GM21526 (cell line): ENCODE measurements around the gene CARNS1.

Experiments
- ATAC-seq: cut with Tn5 transposase; IDR thresholded peaks from one replicate; pipeline ENCODE4 v1.9.1; 2021; ENCODE audit warnings: moderate library complexity; ENCODE audit not compliant: unreplicated experiment, low FRiP score

CARNS1 gene

GRCh38 chr11:67375320-67376055, 40.0 kb upstream of the CARNS1 start:
- ATAC-seq: no peak

- ATAC-seq: no peak
Observed at GRCh38 chr11:67376063-67376820, 39.2 kb upstream of the CARNS1 start.

GRCh38 chr11:67376873-67377808, 38.3 kb upstream of the CARNS1 start:
- ATAC-seq: no peak

GRCh38 chr11:67378544-67378943, 36.9 kb upstream of the CARNS1 start:
- no peak for ATAC-seq

- no peak for ATAC-seq
Observed at GRCh38 chr11:67379061-67380058, 36.1 kb upstream of the CARNS1 start.

- ATAC-seq: no peak
Observed at GRCh38 chr11:67381244-67381972, 34.1 kb upstream of the CARNS1 start.

GRCh38 chr11:67382276-67383136, 33.0 kb upstream of the CARNS1 start:
- peak; percentile 62 for ATAC-seq

GRCh38 chr11:67384851-67385366, 30.6 kb upstream of the CARNS1 start:
- ATAC-seq: no peak

GRCh38 chr11:67387069-67387468, 28.4 kb upstream of the CARNS1 start:
- no peak for ATAC-seq

GRCh38 chr11:67387518-67387917, 28.0 kb upstream of the CARNS1 start:
- no peak for ATAC-seq

GRCh38 chr11:67389477-67389876, 26.0 kb upstream of the CARNS1 start:
- ATAC-seq: no peak

- no peak for ATAC-seq
Observed at GRCh38 chr11:67390947-67391303, 24.6 kb upstream of the CARNS1 start.

GRCh38 chr11:67391304-67392182, 23.9 kb upstream of the CARNS1 start, which contains the start of gene RAD9A:
RAD9A (plus strand) TSS chr11:67391986; CDS start chr11:67392045, 59 bp downstream.
- ATAC-seq: peak; percentile 38

- peak; percentile 16 for ATAC-seq
Observed at GRCh38 chr11:67392183-67392715, 23.2 kb upstream of the CARNS1 start.

- ATAC-seq: no peak
Observed at GRCh38 chr11:67393437-67393836, 22.0 kb upstream of the CARNS1 start.

- no peak for ATAC-seq
Observed at GRCh38 chr11:67393990-67394389, 21.5 kb upstream of the CARNS1 start.
